ENCODE results near the gene BLID. TPM values are rescaled to one million over a fixed set of nuclear protein-coding genes. Genes with fewer than 3 reads are reported as not detected.

BLID gene
- total RNA-seq, 1 donor from 2014 or later, result not detected

DNA sequence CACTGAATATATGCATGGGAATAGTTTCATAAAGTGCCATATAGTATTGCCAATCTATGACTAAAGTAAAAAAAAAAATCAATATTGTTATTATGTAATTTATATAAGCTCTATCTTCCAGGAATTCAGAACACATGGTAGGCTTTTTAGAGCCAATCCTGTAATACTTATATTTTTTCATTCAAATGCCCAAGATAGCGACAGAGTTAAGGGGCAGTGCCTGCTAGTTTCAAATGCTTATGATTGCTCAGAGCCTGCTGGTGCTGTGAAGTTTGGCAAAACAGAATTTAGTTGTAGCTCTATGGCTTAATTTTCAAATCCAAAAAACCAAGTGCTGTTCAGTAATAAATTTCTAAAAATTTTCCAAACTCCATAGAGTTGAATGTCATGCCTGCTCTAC, 39.0 kb upstream of the BLID start:
- H3K9me3 Mint-ChIP-seq, result no peaks in the 10 kb centered on the region
- TF ChIP-seq, protein P1, sequence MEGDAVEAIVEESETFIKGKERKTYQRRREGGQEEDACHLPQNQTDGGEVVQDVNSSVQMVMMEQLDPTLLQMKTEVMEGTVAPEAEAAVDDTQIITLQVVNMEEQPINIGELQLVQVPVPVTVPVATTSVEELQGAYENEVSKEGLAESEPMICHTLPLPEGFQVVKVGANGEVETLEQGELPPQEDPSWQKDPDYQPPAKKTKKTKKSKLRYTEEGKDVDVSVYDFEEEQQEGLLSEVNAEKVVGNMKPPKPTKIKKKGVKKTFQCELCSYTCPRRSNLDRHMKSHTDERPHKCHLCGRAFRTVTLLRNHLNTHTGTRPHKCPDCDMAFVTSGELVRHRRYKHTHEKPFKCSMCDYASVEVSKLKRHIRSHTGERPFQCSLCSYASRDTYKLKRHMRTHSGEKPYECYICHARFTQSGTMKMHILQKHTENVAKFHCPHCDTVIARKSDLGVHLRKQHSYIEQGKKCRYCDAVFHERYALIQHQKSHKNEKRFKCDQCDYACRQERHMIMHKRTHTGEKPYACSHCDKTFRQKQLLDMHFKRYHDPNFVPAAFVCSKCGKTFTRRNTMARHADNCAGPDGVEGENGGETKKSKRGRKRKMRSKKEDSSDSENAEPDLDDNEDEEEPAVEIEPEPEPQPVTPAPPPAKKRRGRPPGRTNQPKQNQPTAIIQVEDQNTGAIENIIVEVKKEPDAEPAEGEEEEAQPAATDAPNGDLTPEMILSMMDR (conservative IDR thresholded peaks at IDR 0.05), result no peak
- H3K4me1 Mint-ChIP-seq, result peaks cover 66% of the 10 kb centered on the region
- no peaks in the 10 kb centered on the region for H3K36me3 Mint-ChIP-seq (ENCODE audit: low read depth)
- no peak overlapping the region for H3K4me3 Mint-ChIP-seq
- DNase-seq (ENCODE audit: low read depth, low spot score), result no peak
- no peaks in the 10 kb centered on the region for H3K27me3 Mint-ChIP-seq (ENCODE audit: low read depth)
- H3K27ac Mint-ChIP-seq (ENCODE audit: unreplicated experiment), result no peak overlapping the region

DNA sequence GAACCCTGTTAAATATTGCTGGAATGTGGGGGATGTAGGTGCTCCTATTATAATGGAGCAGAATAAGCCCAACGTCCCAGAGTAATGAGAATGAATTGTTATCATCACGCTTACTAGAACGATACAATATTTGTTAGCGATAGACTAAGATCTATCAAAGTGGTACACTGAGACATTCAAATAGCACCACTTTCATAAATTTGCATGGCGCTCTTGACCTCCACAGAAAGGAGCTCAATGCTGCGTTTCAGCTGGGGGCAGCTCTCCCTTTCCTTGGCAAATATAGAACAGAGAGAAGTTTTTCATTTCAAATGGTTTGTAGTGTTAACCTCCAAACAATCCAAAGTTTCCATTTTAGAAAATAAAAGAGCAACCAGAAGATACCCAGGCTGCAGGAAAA, 38.2 kb upstream of the BLID start:
- Mint-ChIP-seq H3K27ac (ENCODE audit: unreplicated experiment) (peak overlapping the region; percentile 29), H3K27me3 (ENCODE audit: low read depth) (no peaks in the 10 kb centered on the region), H3K4me3 (peak overlapping the region; percentile 1), H3K36me3 (ENCODE audit: low read depth) (no peaks in the 10 kb centered on the region), H3K9me3 (no peaks in the 10 kb centered on the region), H3K4me1 (peaks cover 61% of the 10 kb centered on the region)
- no peak for DNase-seq (ENCODE audit: low read depth, low spot score)
- TF ChIP-seq, protein P1 (conservative IDR thresholded peaks at IDR 0.05), result no peak

- no peak for DNase-seq (ENCODE audit: low read depth, low spot score)
- H3K9me3 Mint-ChIP-seq, result no peaks in the 10 kb centered on the region
- H3K4me1 Mint-ChIP-seq, result peaks cover 59% of the 10 kb centered on the region
- H3K27ac Mint-ChIP-seq (ENCODE audit: unreplicated experiment), result no peak overlapping the region
- H3K36me3 Mint-ChIP-seq (ENCODE audit: low read depth), result no peaks in the 10 kb centered on the region
- H3K4me3 Mint-ChIP-seq, result no peak overlapping the region
- no peaks in the 10 kb centered on the region for H3K27me3 Mint-ChIP-seq (ENCODE audit: low read depth)
- TF ChIP-seq, protein P1 (conservative IDR thresholded peaks at IDR 0.05), result no peak
Observed at GRCh38 chr11:122153746-122154145, 37.7 kb upstream of the BLID start.

DNA sequence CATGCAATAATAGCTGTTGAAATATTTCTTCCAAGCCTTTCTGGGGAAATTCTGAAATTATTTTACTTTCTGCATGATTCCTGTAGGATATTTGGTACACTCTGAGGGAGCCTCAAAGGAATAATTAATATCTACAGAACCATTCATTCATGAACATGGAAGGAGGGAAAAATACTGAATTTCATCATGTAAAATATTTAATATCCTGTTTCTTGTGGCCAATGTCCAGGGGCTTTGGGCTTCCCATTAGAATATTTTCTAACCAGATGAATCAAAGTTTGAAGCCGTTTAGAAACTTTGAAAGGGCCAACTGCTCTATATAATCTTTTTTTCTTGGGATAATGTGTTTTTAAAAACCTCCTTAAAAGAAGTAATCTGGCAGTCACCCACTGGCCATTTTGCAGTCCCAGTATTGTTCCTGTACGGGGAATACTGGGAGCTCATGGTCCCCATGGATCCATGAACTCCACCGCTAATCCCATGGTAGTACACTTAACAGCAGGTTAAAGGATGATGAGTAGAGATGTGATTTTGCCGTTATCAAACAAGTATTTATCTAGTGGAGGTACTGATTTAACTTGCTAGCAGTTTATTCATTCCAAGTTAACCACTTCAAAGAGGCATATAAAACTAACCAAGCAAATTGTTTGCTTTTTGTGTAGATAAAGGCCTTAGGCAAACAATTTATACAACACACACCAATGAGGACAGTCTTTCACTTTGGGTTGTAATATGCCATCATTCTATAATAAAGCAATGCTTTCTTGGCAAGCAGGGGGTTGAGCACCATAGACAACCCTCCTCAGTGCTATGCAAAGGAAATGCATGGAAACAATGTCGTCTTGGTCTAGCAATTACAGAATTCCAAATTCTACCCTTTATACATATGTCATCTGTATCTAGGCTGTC, 34.5 kb upstream of the BLID start:
- Mint-ChIP-seq H3K27ac (ENCODE audit: unreplicated experiment) (no peak overlapping the region), H3K9me3 (no peaks in the 10 kb centered on the region), H3K4me3 (no peak overlapping the region), H3K27me3 (ENCODE audit: low read depth) (no peaks in the 10 kb centered on the region), H3K4me1 (peaks cover 40% of the 10 kb centered on the region), H3K36me3 (ENCODE audit: low read depth) (no peaks in the 10 kb centered on the region)
- DNase-seq (ENCODE audit: low read depth, low spot score), result no peak
- TF ChIP-seq, protein P1 (conservative IDR thresholded peaks at IDR 0.05), result no peak

DNA sequence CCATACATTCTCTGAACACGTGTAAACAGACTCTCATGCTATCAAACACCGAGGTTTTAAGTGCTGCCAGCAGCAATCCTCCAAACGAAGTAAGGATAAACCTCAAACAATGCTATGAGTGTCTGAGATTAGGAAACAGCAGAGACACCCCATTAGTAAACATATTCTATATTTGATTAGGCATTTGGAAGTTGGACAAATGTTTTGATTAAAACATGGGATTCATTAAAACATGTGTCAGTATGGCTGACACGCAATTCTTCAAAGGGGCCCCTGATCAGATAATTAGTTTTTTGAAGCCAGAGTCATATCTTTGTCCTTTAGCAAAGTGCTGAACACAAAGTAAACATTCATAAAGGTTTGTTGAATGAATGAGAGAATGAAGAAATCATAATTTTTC, 33.2 kb upstream of the BLID start:
- Mint-ChIP-seq H3K9me3 (no peaks in the 10 kb centered on the region), H3K36me3 (ENCODE audit: low read depth) (no peaks in the 10 kb centered on the region), H3K27me3 (ENCODE audit: low read depth) (no peaks in the 10 kb centered on the region)

More for the DNA sequence above, 33.2 kb upstream of the BLID start:
- TF ChIP-seq, protein P1 (conservative IDR thresholded peaks at IDR 0.05), result no peak
- H3K4me1 Mint-ChIP-seq, result peaks cover 31% of the 10 kb centered on the region
- no peak overlapping the region for H3K4me3 Mint-ChIP-seq
- no peak overlapping the region for H3K27ac Mint-ChIP-seq (ENCODE audit: unreplicated experiment)
- no peak for DNase-seq (ENCODE audit: low read depth, low spot score)
